ENCODE data around the gene ROBO1. TPM values are rescaled to one million over a fixed set of nuclear protein-coding genes. Genes with fewer than 3 reads are reported as not detected.

ROBO1 gene
- total RNA-seq, 1 donor: 69.8 TPM

- Histone ChIP-seq H4K20me1 (ENCODE audit: insufficient read depth, low read length) (no peaks in the 10 kb centered on the region), H3K4me1 (ENCODE audit: insufficient read depth, low read length) (no peaks in the 10 kb centered on the region), H3K4me2 (ENCODE audit: insufficient read depth, low read length) (no peak overlapping the region), H3K27ac (ENCODE audit: low read depth, low read length) (no peak overlapping the region), H3K4me3 (ENCODE audit: insufficient read depth, low read length) (no peak overlapping the region), H3K27me3 (ENCODE audit: insufficient read depth, low read length) (no peaks in the 10 kb centered on the region), H3K9me3 (ENCODE audit: low read depth, low read length) (no peaks in the 10 kb centered on the region), H2AFZ (ENCODE audit: low read length) (no peak overlapping the region), H3K79me2 (ENCODE audit: insufficient read depth, low read length) (no peaks in the 10 kb centered on the region), H3K36me3 (ENCODE audit: insufficient read depth, low read length) (no peaks in the 10 kb centered on the region)
- TF ChIP-seq CTCF (IDR thresholded peaks at IDR 0.05; ENCODE audit: extremely low read depth, low read depth, low read length): no peak
- DNase-seq (ENCODE audit: insufficient read length, low spot score, missing footprints): no peak
Measured at GRCh38 chr3:78565712-78566111, 1202.1 kb downstream of the ROBO1 start.

DNA sequence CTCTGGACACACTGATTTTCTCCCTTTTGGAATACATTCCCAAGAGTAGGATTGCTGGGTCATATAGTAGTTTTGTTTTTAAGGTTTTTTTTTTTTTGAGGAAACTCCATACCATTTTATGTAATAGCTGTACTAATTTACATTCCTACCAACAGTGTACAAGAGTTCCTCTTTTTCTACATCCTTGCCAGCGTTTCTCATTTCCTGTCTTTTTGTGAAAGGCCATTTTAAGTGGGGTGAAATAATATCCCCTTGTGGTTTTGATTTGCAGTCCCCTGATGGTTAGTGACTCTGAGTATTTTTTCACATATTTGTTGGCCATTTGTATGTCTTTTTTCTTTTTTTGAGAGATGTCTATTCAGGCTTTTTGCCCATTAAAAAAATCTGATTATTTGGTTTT, 1205.5 kb downstream of the ROBO1 start:
- Histone ChIP-seq H2AFZ (ENCODE audit: low read length) (no peak overlapping the region), H4K20me1 (ENCODE audit: insufficient read depth, low read length) (no peaks in the 10 kb centered on the region), H3K4me3 (ENCODE audit: insufficient read depth, low read length) (no peak overlapping the region), H3K27ac (ENCODE audit: low read depth, low read length) (no peak overlapping the region), H3K4me2 (ENCODE audit: insufficient read depth, low read length) (no peak overlapping the region), H3K36me3 (ENCODE audit: insufficient read depth, low read length) (no peaks in the 10 kb centered on the region), H3K79me2 (ENCODE audit: insufficient read depth, low read length) (no peaks in the 10 kb centered on the region), H3K9me3 (ENCODE audit: low read depth, low read length) (no peaks in the 10 kb centered on the region), H3K4me1 (ENCODE audit: insufficient read depth, low read length) (no peaks in the 10 kb centered on the region), H3K27me3 (ENCODE audit: insufficient read depth, low read length) (no peaks in the 10 kb centered on the region)
- DNase-seq (ENCODE audit: insufficient read length, low spot score, missing footprints): no peak
- TF ChIP-seq CTCF (IDR thresholded peaks at IDR 0.05; ENCODE audit: extremely low read depth, low read depth, low read length): no peak

Small RNA genes lying within 50 kb of the gene (small RNA-seq; reads per million reads assigned to genes)
- not detected for gene MIR3923
- not detected for gene RN7SL751P
